CD4-positive, alpha-beta T cell treated with Interleukin-15 for 1 hour (primary cell): ENCODE measurements around the gene TCAIM.
"Not testable (repeated sequence)": the region's sequence is repeated elsewhere in the genome, so short reads cannot be mapped to it uniquely, and the experiment has no call there.

ENCODE experiments used
- DNase-seq: peaks from one replicate; pipeline ENCODE4 v3.0.0-alpha.2; 2020

Gene TCAIM

DNA sequence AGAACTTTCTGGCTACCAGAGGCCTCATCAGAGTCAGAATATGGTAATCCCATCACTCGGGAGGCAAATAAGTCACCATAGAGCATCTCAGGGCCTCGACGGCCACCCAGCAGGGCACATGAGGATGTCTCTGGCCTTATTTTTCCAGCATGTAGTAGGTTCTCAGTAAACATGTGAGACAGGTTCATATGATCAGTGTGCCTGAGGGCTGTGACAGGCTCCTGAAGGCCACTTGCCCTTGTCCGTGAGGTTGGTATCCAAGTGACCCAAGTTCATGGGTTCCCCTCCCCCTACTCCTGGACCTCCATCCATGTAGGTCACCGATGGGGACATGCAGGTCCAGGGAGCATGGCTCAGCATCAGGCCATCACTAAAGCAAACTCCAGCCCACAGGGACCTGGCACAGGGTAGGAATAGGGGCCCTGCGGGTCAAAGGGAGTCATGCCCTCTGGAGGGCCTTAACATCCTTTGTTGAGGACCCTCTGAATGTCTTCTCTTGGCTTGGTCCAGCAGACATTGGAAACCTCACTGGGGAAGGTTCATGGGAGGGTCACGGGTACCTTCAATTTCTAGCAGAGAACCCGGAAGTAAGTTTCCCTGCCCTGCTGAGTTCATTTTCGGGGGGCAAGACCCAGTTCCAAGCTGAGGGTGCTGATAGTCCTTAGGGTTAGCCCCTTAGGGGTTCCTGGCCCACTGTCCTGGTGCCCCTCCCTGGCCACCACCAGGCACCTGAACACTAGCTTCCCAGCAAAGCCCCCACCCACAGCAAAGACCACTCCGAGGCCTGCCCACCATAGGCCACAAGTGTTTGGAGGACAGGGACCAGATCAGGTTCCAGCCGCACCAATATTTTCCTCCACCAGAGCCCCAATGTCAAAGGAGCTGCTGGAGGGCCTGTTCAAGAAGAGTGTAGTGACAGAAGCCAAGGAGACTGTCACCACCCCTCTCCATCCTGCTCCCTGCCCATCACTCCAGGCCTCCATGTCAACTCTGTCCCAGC lies 77.8 kb downstream of the TCAIM start:
- DNase-seq: no peak

DNA sequence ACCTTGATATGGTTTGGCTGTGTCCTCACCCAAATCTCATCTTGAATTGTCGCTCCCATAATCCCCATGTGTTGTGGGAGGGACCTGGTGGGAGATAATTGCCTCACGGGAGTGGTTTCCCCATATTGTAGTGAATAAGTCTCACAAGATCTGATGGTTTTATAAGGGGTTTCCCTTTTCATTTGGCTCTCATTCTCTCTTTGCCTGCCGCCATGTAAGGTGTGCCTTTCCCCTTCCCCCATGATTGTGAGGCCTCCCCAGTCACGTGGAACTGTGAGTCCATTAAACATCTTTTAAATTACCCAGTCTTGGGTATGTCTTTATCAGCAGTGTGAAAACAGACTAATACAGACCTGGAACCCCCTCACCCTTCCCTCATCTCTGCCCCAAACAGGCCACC lies 79.6 kb downstream of the TCAIM start:
- DNase-seq: not testable (repeated sequence)

DNA sequence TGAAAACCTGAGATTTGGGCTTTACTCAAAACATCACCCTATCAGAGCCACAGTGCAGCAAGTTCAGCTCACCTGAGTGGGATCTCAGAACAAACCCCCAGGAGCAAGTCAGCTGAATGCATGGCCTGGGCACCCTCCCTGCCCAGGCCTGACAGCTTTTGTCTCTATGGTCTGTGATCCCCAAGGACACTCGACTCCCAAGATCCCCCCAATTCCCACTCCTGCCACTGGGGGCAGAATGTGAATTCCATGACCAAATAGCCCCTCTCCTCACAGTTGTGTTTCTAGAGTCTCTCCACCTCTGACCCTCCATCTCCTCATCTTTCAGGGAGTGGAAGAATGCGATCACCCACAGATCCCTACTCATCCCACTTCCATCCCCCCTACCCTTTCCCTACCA lies 80.0 kb downstream of the TCAIM start:
- DNase-seq: no peak

DNA sequence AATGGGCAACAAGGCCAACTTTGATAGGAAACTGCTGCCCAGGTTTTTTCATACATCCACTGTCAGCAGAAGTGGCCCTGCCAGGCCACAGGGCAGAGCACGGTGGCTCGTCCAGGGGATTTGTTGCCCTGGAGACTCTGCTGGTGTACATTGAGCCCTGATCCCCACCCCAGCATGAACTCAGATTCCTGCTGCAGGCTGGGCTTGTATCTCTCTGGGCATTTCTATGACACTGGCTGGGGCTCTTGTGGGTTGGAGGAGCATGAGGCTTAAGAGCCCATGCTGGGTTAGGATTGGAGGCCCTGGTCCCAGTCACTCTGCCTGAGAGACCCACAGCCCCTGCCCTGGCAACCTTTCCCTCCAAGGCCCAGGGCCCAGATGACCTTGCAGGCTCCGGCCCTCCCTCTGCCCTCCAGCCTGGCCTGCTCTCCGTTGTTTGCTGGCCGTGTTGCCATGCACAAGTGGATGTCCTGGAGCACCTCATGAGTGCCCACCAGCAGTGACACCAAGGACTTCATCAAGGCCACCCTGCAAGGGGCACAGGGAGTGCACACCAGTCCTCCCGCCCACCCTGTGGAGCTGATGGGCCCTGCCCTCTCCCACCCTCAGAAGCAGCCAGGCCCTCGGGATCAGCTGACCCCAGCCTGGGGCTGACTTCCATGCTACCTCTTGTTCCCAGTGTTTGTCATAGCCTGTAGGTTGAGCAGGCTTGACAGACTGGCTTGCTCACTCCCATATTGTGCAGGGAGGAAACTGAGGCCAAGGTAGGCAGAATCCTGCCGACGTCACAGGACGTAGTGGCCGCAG lies 80.8 kb downstream of the TCAIM start:
- no peak for DNase-seq

- DNase-seq: no peak
These were observed 81.5 kb downstream of the TCAIM start for GRCh38 chr3:44419923-44420650.

- DNase-seq: no peak
These were observed 82.1 kb downstream of the TCAIM start for GRCh38 chr3:44420676-44421075.

DNA sequence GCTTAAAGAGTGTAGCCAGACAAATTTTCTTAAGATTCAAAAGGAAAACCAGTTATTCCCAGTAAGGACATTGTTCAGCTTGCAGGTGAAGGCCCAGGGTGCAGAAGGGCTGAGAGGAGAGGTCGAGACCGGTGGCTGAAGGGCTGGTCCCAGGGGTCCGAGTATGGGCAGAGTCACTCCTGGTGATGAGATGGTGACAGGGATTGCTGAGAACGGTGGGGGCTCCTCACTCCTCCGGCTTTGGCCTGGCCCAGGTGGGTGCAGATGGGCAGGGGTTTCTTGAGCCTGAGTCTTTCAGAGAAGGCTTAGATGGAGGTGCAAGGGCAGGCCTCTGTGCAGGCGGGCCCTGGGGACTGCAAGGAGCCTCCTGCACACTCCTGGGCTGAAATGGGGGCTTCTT lies 82.7 kb downstream of the TCAIM start:
- DNase-seq: no peak

- no peak for DNase-seq
These were observed 86.2 kb downstream of the TCAIM start for GRCh38 chr3:44424758-44425157.

DNA sequence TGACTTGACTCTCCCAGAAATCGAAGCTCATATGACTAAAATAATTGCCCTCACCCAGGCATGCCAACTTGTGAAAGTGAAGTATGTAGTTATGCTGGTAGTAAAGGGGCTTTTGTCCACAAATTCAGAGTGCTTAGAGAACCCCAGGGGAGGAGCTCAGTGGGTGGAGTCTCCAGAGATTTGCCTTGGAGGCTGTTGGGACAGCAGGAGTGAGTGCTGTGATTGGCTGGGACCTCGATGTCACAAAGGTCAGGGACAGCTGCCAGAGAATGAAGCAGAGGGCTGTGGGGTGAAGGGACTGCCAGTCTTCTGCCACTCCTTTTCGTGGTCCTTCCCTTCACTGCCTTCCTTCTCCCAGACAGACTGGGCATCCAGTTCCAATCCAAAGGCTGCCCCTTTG lies 89.1 kb downstream of the TCAIM start:
- DNase-seq: no peak

- DNase-seq: no peak
These were observed 90.3 kb downstream of the TCAIM start for GRCh38 chr3:44428910-44429309.

DNA sequence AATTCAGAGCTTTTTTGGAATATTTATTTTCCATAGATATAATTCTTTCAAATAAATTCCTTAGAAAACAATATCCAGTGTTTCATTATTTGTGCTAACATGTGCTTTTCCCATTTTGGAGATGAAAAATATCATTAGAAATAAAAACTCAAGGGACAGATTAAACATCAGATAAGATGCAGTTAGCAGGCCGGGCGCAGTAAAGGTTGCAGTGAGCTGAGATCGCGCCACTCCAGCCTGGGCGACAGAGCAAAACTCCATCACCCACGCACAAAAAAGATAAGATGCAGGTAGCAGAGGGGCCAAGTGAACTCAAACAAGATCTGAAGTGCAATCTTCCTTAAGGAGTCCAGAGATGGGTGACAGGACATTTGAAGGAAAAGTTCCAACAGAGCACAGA lies 90.9 kb downstream of the TCAIM start:
- DNase-seq: no peak

DNA sequence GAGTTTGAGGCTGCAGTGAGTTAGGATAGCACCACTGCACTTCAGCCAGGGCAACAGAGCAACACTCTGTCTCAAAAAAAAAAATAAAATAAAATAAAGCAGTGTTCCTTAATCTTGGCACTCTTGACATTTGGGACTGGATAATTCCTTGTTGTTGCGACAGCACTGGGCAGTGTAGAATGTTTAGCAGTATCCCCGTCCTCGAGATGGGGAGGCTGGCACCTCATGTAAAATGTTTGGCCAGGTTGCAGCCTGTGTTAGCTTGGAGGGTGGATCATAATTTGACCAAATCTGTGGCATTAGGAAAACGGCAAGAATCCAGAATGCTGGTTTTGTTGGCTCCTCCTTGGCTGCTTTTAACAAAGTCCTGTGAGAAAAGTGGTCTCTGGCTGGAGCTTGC lies 91.9 kb downstream of the TCAIM start:
- no peak for DNase-seq

- no peak for DNase-seq
These were observed 96.4 kb downstream of the TCAIM start for GRCh38 chr3:44434834-44435510.

DNA sequence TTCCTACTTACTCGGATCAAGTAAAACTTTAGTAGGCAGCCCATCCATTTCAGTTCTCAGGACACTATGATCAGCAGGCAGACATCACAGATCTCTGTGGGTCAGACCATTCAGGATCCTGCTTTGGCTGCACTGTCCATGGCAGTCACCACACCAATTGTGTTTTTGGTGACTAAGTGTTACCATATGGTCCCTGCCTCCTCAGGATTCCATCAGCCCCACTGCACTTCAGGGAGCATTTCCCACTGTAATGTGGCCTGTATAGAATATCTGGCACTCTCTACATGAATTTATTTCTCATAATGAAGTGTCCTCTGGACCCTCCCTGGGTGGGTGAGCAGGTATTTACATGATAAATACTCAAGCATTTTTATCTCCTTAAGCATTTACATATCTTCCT lies 97.6 kb downstream of the TCAIM start:
- no peak for DNase-seq

DNA sequence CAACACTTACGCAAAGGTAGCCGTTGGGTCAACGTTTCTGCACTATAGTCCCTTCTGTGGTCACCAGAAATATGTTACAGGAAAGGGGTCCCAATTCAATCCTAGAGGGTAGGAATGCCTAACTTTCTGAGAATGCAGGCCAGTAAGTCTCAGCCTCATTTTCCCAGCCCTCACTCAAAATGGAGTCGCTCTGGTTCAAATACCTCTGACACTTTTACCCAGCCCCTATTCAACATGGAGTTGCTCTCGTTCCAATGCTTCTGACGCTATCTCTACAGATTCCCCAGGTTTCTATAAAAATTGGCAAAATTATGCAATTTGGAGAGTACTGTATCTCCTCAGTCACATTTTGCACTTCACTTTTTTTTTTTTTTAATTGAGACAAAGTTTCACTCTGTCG lies 99.2 kb downstream of the TCAIM start:
- no peak for DNase-seq

GRCh38 chr3:44439499-44440295 lies 101.1 kb downstream of the TCAIM start:
- peak; percentile 86 for DNase-seq

GRCh38 chr3:44442596-44443309 lies 104.2 kb downstream of the TCAIM start:
- no peak for DNase-seq

DNA sequence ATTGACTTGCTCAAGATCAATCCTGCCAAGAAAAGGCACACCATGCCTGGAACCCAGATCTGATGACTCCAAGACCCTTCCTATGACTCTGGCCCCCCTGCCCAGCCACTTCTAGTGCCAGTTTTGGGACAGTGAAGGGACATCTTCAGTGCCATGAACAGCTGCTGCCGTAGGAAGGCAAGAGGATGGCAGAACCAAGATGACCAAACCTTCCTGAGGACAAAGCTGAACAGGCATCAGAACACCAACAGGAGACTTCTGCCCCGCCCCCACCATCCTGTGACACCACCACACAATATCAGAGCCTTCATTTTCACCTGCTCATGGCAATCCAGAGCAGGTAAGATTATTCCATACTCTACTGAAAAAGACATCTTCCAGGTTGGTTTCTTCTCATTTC lies 105.9 kb downstream of the TCAIM start:
- DNase-seq: no peak

GRCh38 chr3:44444896-44445691 lies 106.5 kb downstream of the TCAIM start:
- DNase-seq: no peak

DNA sequence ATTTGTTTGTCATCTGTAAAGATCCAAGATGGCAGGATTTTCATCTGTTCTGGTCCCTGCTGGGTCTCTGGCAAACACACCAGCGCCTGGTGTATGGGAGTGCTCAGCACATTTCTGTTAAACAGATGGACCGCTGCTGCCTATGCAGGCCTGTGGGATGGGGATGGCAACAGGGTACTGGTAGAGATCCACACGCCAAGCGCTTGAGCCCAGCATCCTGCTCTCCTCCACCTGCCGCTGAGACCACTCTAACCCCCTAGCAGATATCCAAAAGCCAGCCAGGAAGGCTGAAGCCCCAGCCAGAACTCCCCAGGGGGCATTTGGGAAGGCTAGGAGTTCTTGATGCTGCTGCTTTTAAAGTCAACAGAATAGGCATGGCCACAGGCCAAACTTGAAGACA lies 107.2 kb downstream of the TCAIM start:
- no peak for DNase-seq
